ENCODE measurements around the gene KCNH1. TPM values are rescaled to one million over a fixed set of nuclear protein-coding genes. Genes with fewer than 3 reads are reported as not detected.

The KCNH1 gene
- total and polyA plus RNA-seq, 9 of the 15 experiments (the other 6 are each of a cell fraction or from before 2014, with no cell fraction given), result not detected

GRCh38 chr1:210677533-210677932 is 456.4 kb downstream of the KCNH1 start (continued):
- TF ChIP-seq MEIS2 (IDR thresholded peaks at IDR 0.05; ENCODE audit: partially characterized antibody) (no peak), ZC3H4 (CRISPR knock-in tag; IDR thresholded peaks at IDR 0.05; ENCODE audit: borderline replicate concordance) (no peak)

- no peaks in the 10 kb centered on the region for H3K4me1 ChIP-seq (replicated peaks in 1 of 2; ENCODE audit: control insufficient read depth in 2 of 2, insufficient read depth in 2 of 2, low read length in 2 of 2)
- intact Hi-C loops (cut with micrococcal nuclease), result no loop called here
- no peak overlapping the region for H2AFZ ChIP-seq (ENCODE audit: low read depth, low read length)
- in situ Hi-C loops (cut with MboI), result no loop called here
- H3K4me3 ChIP-seq, result no peak overlapping the region
- ATAC-seq, result no peak
- TF ChIP-seq HNRNPL (IDR thresholded peaks at IDR 0.05; ENCODE audit: low read depth, low read length) (no peak), ZNF316 (IDR thresholded peaks at IDR 0.05) (peak; percentile 84), NELFE (IDR thresholded peaks at IDR 0.05; ENCODE audit: insufficient read depth, insufficient read length) (no peak), WHSC1 (IDR thresholded peaks at IDR 0.05; ENCODE audit: low read length) (no peak), ZNF282 (CRISPR knock-in tag; IDR thresholded peaks at IDR 0.05) (no peak), MAFK (IDR thresholded peaks at IDR 0.05; ENCODE audit: low read length) (peak; percentile 48; the same call in 1 of the 2 replicates), MAFF (IDR thresholded peaks at IDR 0.05; ENCODE audit: low read length) (peak; percentile 60), MAFG (tag; conservative IDR thresholded peaks at IDR 0.05) (peak; percentile 58), SMARCB1 (IDR thresholded peaks at IDR 0.05; ENCODE audit: insufficient read length, low read depth) (no peak), C11orf30 (IDR thresholded peaks at IDR 0.05; ENCODE audit: low read depth) (peak; percentile 61; the same call in 1 of the 2 replicates), TRIM24 (IDR thresholded peaks at IDR 0.05) (no peak), POLR2G (IDR thresholded peaks at IDR 0.05; ENCODE audit: low read depth, low read length) (no peak), NKRF (IDR thresholded peaks at IDR 0.05; ENCODE audit: borderline replicate concordance) (no peak), ZNF639 (CRISPR knock-in tag; conservative IDR thresholded peaks at IDR 0.05 in 1 of 2, IDR thresholded peaks at IDR 0.05 in 1 of 2) (no peak), RAD51 (IDR thresholded peaks at IDR 0.05; ENCODE audit: borderline replicate concordance, low read depth) (no peak)
- no peaks in the 10 kb centered on the region for H4K20me1 ChIP-seq (replicated peaks; ENCODE audit: control insufficient read depth, insufficient read depth, low read length)
- no peaks in the 10 kb centered on the region for H3K9me3 ChIP-seq (replicated peaks; ENCODE audit: control insufficient read depth, insufficient read depth, low read depth, low read length)
- DNase-seq (ENCODE audit: extremely low read depth in 1 of 4, low spot score in 3 of 4), result no peak
- H3K4me2 ChIP-seq (ENCODE audit: insufficient read depth, low read length), result no peak overlapping the region
- peaks cover 2 to 14% of the 10 kb centered on the region in 2 experiments; a peak in 1 of 5 replicates for H3K27me3 ChIP-seq (ENCODE audit: control insufficient read depth in 2 of 2, insufficient read depth in 2 of 2, low read length in 2 of 2)
- 0% methylated on average over 3 of the region's 3 CpGs for WGBS (ENCODE audit: insufficient coverage, low coverage, missing lambda C conversion rate)
- FAIRE-seq, result no peak
- POLR2A ChIA-PET, result no interaction called here
- H3K9ac ChIP-seq (ENCODE audit: insufficient read depth in 1 of 2, low read depth in 2 of 2, low read length in 2 of 2), result no peak overlapping the region
- H3K79me2 ChIP-seq (ENCODE audit: control insufficient read depth, insufficient read depth, low read length), result no peaks in the 10 kb centered on the region
- BruUV-seq (replicated peaks), result no TSS peak
- H3K9me1 ChIP-seq (ENCODE audit: control insufficient read depth, insufficient read depth, low read length), result no peaks in the 10 kb centered on the region
- CTCF ChIA-PET (ENCODE audit: low intra/inter-chr PET ratio), result no interaction called here
- no peaks in the 10 kb centered on the region for H3K36me3 ChIP-seq (ENCODE audit: control insufficient read depth, insufficient read depth, low read length)
- H3K27ac ChIP-seq (ENCODE audit: extremely low read depth, low read depth, low read length), result no peak overlapping the region
These were observed 457.4 kb downstream of the KCNH1 start for GRCh38 chr1:210676539-210676938.
